GM12878 (cell line): ENCODE results near the gene CTNNBIP1. TPM values are rescaled to one million over a fixed set of nuclear protein-coding genes. Genes with fewer than 3 reads are reported as not detected.

Experiments used
- ATAC-seq: fragments of 200-7000 bp; cut with Tn5 transposase; 3 replicates; pipeline ENCODE4 v1.9.1; 2020; ENCODE audit warnings: mild to moderate bottlenecking, moderate library complexity
- BruUV-seq: library from RNA; stranded (reverse); fragments of 400-500 nt; replicated peaks from 2 replicates; lab custom pipeline; 2021; lab: Mats Ljungman, UMichigan
- CTCF ChIA-PET: fragments of 300-600 bp; sonication (Branson Sonifier 250); formaldehyde crosslinking; extraction: SDS; loops from one replicate; lab custom pipeline; 2021; ENCODE audit warnings: inconsistent platforms; lab: Yijun Ruan, JAX
- POLR2A ChIA-PET: fragments of 350-600 bp; formaldehyde crosslinking; extraction: SDS; loops from one replicate; lab custom pipeline; 2021; ENCODE audit warnings: inconsistent platforms; lab: Charles Lee
- RAD21 ChIA-PET: fragments of 300-600 bp; sonication (Branson Sonifier 250); formaldehyde crosslinking; loops from one replicate; lab custom pipeline; 2023; ENCODE audit warnings: antibody characterized with exemption; ENCODE audit not compliant: unreplicated experiment; lab: Charles Lee
- SMC1A ChIA-PET: fragments of 300-600 bp; sonication (Branson Sonifier 250); formaldehyde crosslinking; loops from one replicate; lab custom pipeline; 2023; ENCODE audit not compliant: unreplicated experiment, uncharacterized antibody; lab: Charles Lee
- DNase-seq: peaks from one replicate; pipeline ENCODE4 v3.0.0-alpha.2; 2011; ENCODE audit warnings: low read depth, low spot score
- FAIRE-seq: peaks from 3 replicates; lab custom pipeline; 2011; peaks lifted over from hg19 to GRCh38; lab: Jason Lieb, UNC
- H2AFZ ChIP-seq: 2 replicates; pipeline ENCODE4 v1.6.0; 2011; ENCODE audit warnings: low read depth, low read length, control low read depth; ENCODE audit not compliant: control insufficient read depth
- H3K27ac ChIP-seq: 2 replicates; pipeline ENCODE4 v1.5.1; 2011; ENCODE audit warnings: control low read depth; ENCODE audit not compliant: control insufficient read depth, insufficient read depth
- H3K27me3 ChIP-seq, 2 experiments: replicated peaks in 1 of 2; 2 replicates each; pipeline versions ENCODE4 v1.6.0 to v1.6.1; 2011; ENCODE audit warnings: low read length in 1 of 2; ENCODE audit not compliant: control insufficient read depth in 2 of 2, insufficient read depth in 2 of 2
- H3K36me3 ChIP-seq, 2 experiments: 2 replicates each; pipeline ENCODE4 v1.5.1; 2011; ENCODE audit warnings: low read length in 1 of 2; ENCODE audit not compliant: control insufficient read depth in 2 of 2, insufficient read depth in 2 of 2
- H3K4me1 ChIP-seq: 2 replicates; pipeline ENCODE4 v1.6.1; 2011; ENCODE audit warnings: mild to moderate bottlenecking, low read length, moderate library complexity, mixed read lengths; ENCODE audit not compliant: control insufficient read depth, insufficient read depth
- H3K4me2 ChIP-seq: 2 replicates; pipeline ENCODE4 v1.6.0; 2011; ENCODE audit warnings: control low read depth; ENCODE audit not compliant: control insufficient read depth, insufficient read depth
- H3K4me3 ChIP-seq: fragments of 200-600 bp; sonication (generic); 2 replicates; pipeline ENCODE4 v1.5.1; 2016
- H3K79me2 ChIP-seq: 2 replicates; pipeline ENCODE4 v1.6.0; 2011; ENCODE audit warnings: low read length; ENCODE audit not compliant: control insufficient read depth, insufficient read depth
- H3K9ac ChIP-seq: 2 replicates; pipeline ENCODE4 v1.8.0; 2011; ENCODE audit warnings: low read length, control low read depth, mixed read lengths; ENCODE audit not compliant: control insufficient read depth, insufficient read depth
- H3K9me3 ChIP-seq: replicated peaks from 3 replicates; pipeline ENCODE4 v1.5.1; 2011; ENCODE audit warnings: mild to moderate bottlenecking, low read length; ENCODE audit not compliant: control insufficient read depth, insufficient read depth
- H4K20me1 ChIP-seq: 2 replicates; pipeline ENCODE4 v1.6.0; 2011; ENCODE audit not compliant: control insufficient read depth, insufficient read depth
- MXI1 ChIP-seq: fragments of 150-350 bp; IDR thresholded peaks from 2 replicates; pipeline ENCODE4 v1.6.1; 2011; ENCODE audit warnings: low read depth, mild to moderate bottlenecking, inconsistent platforms, low read length, improper control_type of control experiment
- WGBS: methylation state at CpG from one replicate; pipeline ENCODE4 v1.1.6; 2016; ENCODE audit warnings: low lambda C conversion rate; ENCODE audit not compliant: insufficient replicate concordance, insufficient coverage; ENCODE audit errors: missing lambda C conversion rate; 5-methylcytosine and 5-hydroxymethylcytosine counted together
- in situ Hi-C: fragments of 300-500 bp; cut with MboI; formaldehyde crosslinking; loops from 9 replicates; pipeline ENCODE4 v1.14.3; 2018; ENCODE audit warnings: mixed read lengths
- intact Hi-C: fragments of 100-400 bp; cut with micrococcal nuclease; formaldehyde crosslinking; loops from one replicate; pipeline ENCODE4 v1.14.2; 2022; ENCODE audit not compliant: unreplicated experiment
- polyA plus RNA-seq, 11 experiments: library from polyadenylated mRNA; depleted of rRNA in 4 of 11; unstranded in 6 of 11; stranded (reverse) in 5 of 11; fragments of >200 nt; fragmentation: Nextera tagmentation in 4 of 11; fragmentation: Illumina TruSeq in 1 of 11; extraction: Ambion mirVana in 4 of 11; extraction: Trizol in 1 of 11; gene quantifications; 1 replicate in 1 of 11; 2 replicates in 10 of 11; pipeline versions ENCODE4 v1.2.1 to v1.2.3, GENCODE V29; 2011 to 2016; ENCODE audit warnings: inconsistent platforms in 2 of 11, missing spikeins in 2 of 11, low read depth in 1 of 11
- total RNA-seq, 4 experiments: library from RNA; depleted of rRNA in 3 of 4; stranded (reverse); fragments of >200 nt in 3 of 4; fragmentation: Illumina TruSeq in 1 of 4; extraction: Trizol in 1 of 4; gene quantifications; 2 replicates each; pipeline versions ENCODE4 v1.2.1 to v1.2.3, GENCODE V29; 2013 to 2021
- TF ChIP-seq, protein P1 (sequence below): IDR thresholded peaks from 2 replicates; pipeline ENCODE4 v1.6.1; 2012; ENCODE audit warnings: mild to moderate bottlenecking, low read depth, low read length
- TF ChIP-seq, protein P2 (sequence below): fragments of 450-650 bp; IDR thresholded peaks from 2 replicates; pipeline ENCODE4 v1.6.1; 2014; ENCODE audit warnings: mild to moderate bottlenecking
- TF ChIP-seq, protein P3 (sequence below), 3 experiments: IDR thresholded peaks in 2 of 3; conservative IDR thresholded peaks in 1 of 3; 2 replicates each; pipeline ENCODE4 v1.5.1; 2011; ENCODE audit warnings: low read depth in 3 of 3, low read length in 3 of 3, mild to moderate bottlenecking in 3 of 3, control low read depth in 2 of 3, moderate library complexity in 2 of 3, inconsistent platforms in 1 of 3, mixed read lengths in 1 of 3; ENCODE audit not compliant: control insufficient read depth in 2 of 3, insufficient read depth in 1 of 3; ENCODE audit errors: extremely low read depth in 1 of 3

CTNNBIP1 gene
- total and polyA plus RNA-seq, 10 of the 15 experiments (the other 5 are each of a cell fraction or from before 2014, with no cell fraction given): 0.42 to 31.8 (median 10.8) TPM

DNA sequence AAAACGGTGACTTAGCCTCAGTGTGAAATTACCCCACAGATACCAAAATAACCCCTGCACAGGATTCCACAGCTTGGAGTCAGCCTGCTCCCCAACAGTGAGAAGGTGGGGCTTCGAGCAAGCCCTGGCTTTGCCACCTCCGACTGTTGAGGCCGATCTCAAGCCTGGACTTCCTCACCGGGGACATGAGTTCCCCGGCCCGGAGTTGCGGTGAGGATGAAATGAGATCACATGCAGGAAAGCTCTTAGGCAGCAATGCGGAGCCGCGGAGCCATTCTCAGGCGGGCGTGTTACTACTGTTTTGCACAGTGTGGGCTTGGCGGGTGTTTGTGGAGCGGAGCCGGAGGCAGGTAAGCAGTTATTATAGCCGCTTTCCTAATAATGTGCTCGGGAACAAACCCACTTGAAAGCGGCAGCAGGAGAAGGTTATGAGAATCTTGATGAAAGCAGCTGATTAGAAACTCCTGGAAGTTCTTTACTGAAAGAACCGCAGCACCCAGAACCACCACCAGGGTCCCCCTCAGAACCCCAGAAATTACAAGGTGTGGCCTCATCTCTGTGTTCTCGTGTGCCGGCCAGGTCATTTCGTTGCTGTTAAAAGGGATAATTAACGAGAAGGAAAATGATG lies 82.4 kb downstream of the CTNNBIP1 start:
- no peak for ATAC-seq
- Histone ChIP-seq H3K79me2 (peaks cover 6% of the 10 kb centered on the region), H3K36me3 (no peaks in the 10 kb centered on the region), H3K4me1 (peaks cover 12% of the 10 kb centered on the region), H3K27ac (no peak overlapping the region), H3K27me3 (no peaks in the 10 kb centered on the region), H3K4me2 (no peak overlapping the region), H2AFZ (no peak overlapping the region), H3K9me3 (no peaks in the 10 kb centered on the region), H3K9ac (no peak overlapping the region), H4K20me1 (no peaks in the 10 kb centered on the region), H3K4me3 (no peak overlapping the region)
- intact Hi-C loops (no loop called here), in situ Hi-C loops (no loop called here)
- FAIRE-seq: no peak
- TF ChIP-seq, protein P1, sequence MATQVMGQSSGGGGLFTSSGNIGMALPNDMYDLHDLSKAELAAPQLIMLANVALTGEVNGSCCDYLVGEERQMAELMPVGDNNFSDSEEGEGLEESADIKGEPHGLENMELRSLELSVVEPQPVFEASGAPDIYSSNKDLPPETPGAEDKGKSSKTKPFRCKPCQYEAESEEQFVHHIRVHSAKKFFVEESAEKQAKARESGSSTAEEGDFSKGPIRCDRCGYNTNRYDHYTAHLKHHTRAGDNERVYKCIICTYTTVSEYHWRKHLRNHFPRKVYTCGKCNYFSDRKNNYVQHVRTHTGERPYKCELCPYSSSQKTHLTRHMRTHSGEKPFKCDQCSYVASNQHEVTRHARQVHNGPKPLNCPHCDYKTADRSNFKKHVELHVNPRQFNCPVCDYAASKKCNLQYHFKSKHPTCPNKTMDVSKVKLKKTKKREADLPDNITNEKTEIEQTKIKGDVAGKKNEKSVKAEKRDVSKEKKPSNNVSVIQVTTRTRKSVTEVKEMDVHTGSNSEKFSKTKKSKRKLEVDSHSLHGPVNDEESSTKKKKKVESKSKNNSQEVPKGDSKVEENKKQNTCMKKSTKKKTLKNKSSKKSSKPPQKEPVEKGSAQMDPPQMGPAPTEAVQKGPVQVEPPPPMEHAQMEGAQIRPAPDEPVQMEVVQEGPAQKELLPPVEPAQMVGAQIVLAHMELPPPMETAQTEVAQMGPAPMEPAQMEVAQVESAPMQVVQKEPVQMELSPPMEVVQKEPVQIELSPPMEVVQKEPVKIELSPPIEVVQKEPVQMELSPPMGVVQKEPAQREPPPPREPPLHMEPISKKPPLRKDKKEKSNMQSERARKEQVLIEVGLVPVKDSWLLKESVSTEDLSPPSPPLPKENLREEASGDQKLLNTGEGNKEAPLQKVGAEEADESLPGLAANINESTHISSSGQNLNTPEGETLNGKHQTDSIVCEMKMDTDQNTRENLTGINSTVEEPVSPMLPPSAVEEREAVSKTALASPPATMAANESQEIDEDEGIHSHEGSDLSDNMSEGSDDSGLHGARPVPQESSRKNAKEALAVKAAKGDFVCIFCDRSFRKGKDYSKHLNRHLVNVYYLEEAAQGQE: no peak
- TF ChIP-seq, protein P2, sequence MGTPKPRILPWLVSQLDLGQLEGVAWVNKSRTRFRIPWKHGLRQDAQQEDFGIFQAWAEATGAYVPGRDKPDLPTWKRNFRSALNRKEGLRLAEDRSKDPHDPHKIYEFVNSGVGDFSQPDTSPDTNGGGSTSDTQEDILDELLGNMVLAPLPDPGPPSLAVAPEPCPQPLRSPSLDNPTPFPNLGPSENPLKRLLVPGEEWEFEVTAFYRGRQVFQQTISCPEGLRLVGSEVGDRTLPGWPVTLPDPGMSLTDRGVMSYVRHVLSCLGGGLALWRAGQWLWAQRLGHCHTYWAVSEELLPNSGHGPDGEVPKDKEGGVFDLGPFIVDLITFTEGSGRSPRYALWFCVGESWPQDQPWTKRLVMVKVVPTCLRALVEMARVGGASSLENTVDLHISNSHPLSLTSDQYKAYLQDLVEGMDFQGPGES: no peak
- no peak for TF ChIP-seq MXI1
- TF ChIP-seq, protein P3, sequence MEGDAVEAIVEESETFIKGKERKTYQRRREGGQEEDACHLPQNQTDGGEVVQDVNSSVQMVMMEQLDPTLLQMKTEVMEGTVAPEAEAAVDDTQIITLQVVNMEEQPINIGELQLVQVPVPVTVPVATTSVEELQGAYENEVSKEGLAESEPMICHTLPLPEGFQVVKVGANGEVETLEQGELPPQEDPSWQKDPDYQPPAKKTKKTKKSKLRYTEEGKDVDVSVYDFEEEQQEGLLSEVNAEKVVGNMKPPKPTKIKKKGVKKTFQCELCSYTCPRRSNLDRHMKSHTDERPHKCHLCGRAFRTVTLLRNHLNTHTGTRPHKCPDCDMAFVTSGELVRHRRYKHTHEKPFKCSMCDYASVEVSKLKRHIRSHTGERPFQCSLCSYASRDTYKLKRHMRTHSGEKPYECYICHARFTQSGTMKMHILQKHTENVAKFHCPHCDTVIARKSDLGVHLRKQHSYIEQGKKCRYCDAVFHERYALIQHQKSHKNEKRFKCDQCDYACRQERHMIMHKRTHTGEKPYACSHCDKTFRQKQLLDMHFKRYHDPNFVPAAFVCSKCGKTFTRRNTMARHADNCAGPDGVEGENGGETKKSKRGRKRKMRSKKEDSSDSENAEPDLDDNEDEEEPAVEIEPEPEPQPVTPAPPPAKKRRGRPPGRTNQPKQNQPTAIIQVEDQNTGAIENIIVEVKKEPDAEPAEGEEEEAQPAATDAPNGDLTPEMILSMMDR (IDR thresholded peaks at IDR 0.05 in 2 of 3, conservative IDR thresholded peaks at IDR 0.05 in 1 of 3; ENCODE audit: control insufficient read depth in 2 of 3, extremely low read depth in 1 of 3, insufficient read depth in 1 of 3, low read depth in 3 of 3, low read length in 3 of 3): peak in 1 of 3 experiments; percentile 28; a peak in 1 of 6 replicates
- SMC1A ChIA-PET: no interaction called here
- CTCF ChIA-PET: interaction anchor here (2.2 kb wide), 1 partner anchor 43 kb away, joined by 5 read pairs; no protein-coding TSS in a partner anchor
- WGBS: 70% methylated on average over 24 of the region's 24 CpGs
- POLR2A ChIA-PET: no interaction called here
- BruUV-seq: no TSS peak
- RAD21 ChIA-PET: interaction anchor here (0.6 to 1.0 kb wide), 2 partner anchors 42 to 1185 kb away, joined by 3 read pairs; partner anchors contain the start of gene TARDBP
- no peak for DNase-seq
